Thyroid gland (tissue), 4 donors: Measurements from ENCODE around the gene IPO5. TPM values are rescaled to one million over a fixed set of nuclear protein-coding genes. Genes with fewer than 3 reads are reported as not detected.

ENCODE experiments used
- DNase-seq, 2 donors: peaks; one replicate each; pipeline ENCODE4 v3.0.0-alpha.2; 2019
- H3K27ac ChIP-seq, 3 donors: fragments of 200-600 bp; sonication (generic); 1 replicate in 2 of 3; 2 replicates in 1 of 3; pipeline ENCODE4 v1.5.1; 2016 to 2019; ENCODE audit warnings: mild to moderate bottlenecking in 1 of 3, moderate library complexity in 1 of 3
- H3K27me3 ChIP-seq: fragments of 200-600 bp; sonication (generic); one replicate; pipeline ENCODE4 v1.5.1; 2019
- H3K36me3 ChIP-seq, 2 donors: fragments of 200-600 bp; sonication (generic); one replicate each; pipeline ENCODE4 v1.5.1; 2016 to 2019
- H3K4me1 ChIP-seq, 2 donors: fragments of 200-600 bp; sonication (generic); one replicate each; pipeline ENCODE4 v1.5.1; 2017 to 2019
- H3K4me3 ChIP-seq, 3 donors: fragments of 200-600 bp; sonication (generic); replicated peaks in 1 of 3; 1 replicate in 2 of 3; 2 replicates in 1 of 3; pipeline ENCODE4 v1.5.1; 2016; ENCODE audit warnings: mild to moderate bottlenecking in 1 of 3
- H3K9me3 ChIP-seq: fragments of 200-600 bp; sonication (generic); one replicate; pipeline ENCODE4 v1.5.1; 2017
- CTCF ChIP-seq, 6 experiments: fragments of 200-600 bp in 3 of 6; fragments of 450-650 bp in 3 of 6; sonication (generic) in 3 of 6; IDR thresholded peaks; one replicate each; pipeline ENCODE4 v1.5.1; 2016 to 2019; ENCODE audit warnings: antibody characterized with exemption in 6 of 6, mild to moderate bottlenecking in 2 of 6, inconsistent platforms in 1 of 6, moderate library complexity in 1 of 6
- POLR2A ChIP-seq, 2 donors: fragments of 450-650 bp; IDR thresholded peaks; one replicate each; pipeline ENCODE4 v1.6.1; 2017; ENCODE audit warnings: antibody characterized with exemption in 2 of 2, mild to moderate bottlenecking in 2 of 2, moderate library complexity in 1 of 2
- WGBS, 2 donors: methylation state at CpG; one replicate each; pipeline ENCODE4 v1.1.5; 2017; 5-methylcytosine and 5-hydroxymethylcytosine counted together
- intact Hi-C: fragments of 100-400 bp; cut with DNase I; formaldehyde crosslinking; loops from one replicate; pipeline ENCODE4 v1.15.1; 2023
- total RNA-seq, 4 donors: library from RNA; depleted of rRNA; stranded (reverse); fragments of >200 nt; gene quantifications; one replicate each; pipeline ENCODE4 v1.2.3, GENCODE V29; 2016

The IPO5 gene
- total RNA-seq, 4 donors from 2014 or later = 95.4 to 139 (median 108) TPM

- WGBS, 2 donors = 90 to 92% methylated on average over 2 of the region's 2 CpGs
- H3K4me3 ChIP-seq = no peak overlapping the region
- H3K9me3 ChIP-seq = no peaks in the 10 kb centered on the region
- H3K36me3 ChIP-seq = no peaks in the 10 kb centered on the region
- intact Hi-C loops = no loop called here
- no peaks in the 10 kb centered on the region for H3K27me3 ChIP-seq
- no peak for DNase-seq
- TF ChIP-seq POLR2A (IDR thresholded peaks at IDR 0.05) (no peak), CTCF (IDR thresholded peaks at IDR 0.05) (no peak)
- no peaks in the 10 kb centered on the region for H3K4me1 ChIP-seq
- H3K27ac ChIP-seq = no peak overlapping the region
Measured at GRCh38 chr13:97962887-97963286, 9.4 kb downstream of the IPO5 start.

- no peaks in the 10 kb centered on the region for H3K4me1 ChIP-seq
- intact Hi-C loops = no loop called here
- no peak overlapping the region for H3K27ac ChIP-seq
- H3K4me3 ChIP-seq = no peak overlapping the region
- no peaks in the 10 kb centered on the region for H3K36me3 ChIP-seq
- no peaks in the 10 kb centered on the region for H3K9me3 ChIP-seq
- H3K27me3 ChIP-seq = no peaks in the 10 kb centered on the region
- no peak for TF ChIP-seq POLR2A (IDR thresholded peaks at IDR 0.05)
- no peak for TF ChIP-seq CTCF (IDR thresholded peaks at IDR 0.05)
- DNase-seq = no peak
Measured at GRCh38 chr13:97967226-97967625, 13.8 kb downstream of the IPO5 start.

- peak; percentile 64 to 73 for DNase-seq
- no peak overlapping the region for H3K4me3 ChIP-seq
- 29 to 36% methylated on average over 3 of the region's 3 CpGs for WGBS, 2 donors
- no peaks in the 10 kb centered on the region for H3K4me1 ChIP-seq
- no peaks in the 10 kb centered on the region for H3K36me3 ChIP-seq
- intact Hi-C loops = no loop called here
- peak overlapping the region in 1 of 3 donors; percentile 22 for H3K27ac ChIP-seq
- no peaks in the 10 kb centered on the region for H3K9me3 ChIP-seq
- no peaks in the 10 kb centered on the region for H3K27me3 ChIP-seq
- TF ChIP-seq CTCF (IDR thresholded peaks at IDR 0.05) (no peak), POLR2A (IDR thresholded peaks at IDR 0.05) (no peak)
Measured at GRCh38 chr13:97967948-97968347, 14.5 kb downstream of the IPO5 start.

GRCh38 chr13:97971519-97971918 lies 18.0 kb downstream of the IPO5 start:
- intact Hi-C loops = no loop called here
- TF ChIP-seq CTCF (IDR thresholded peaks at IDR 0.05) (no peak), POLR2A (IDR thresholded peaks at IDR 0.05) (no peak)
- Histone ChIP-seq H3K36me3 (no peaks in the 10 kb centered on the region), H3K27ac (no peak overlapping the region), H3K27me3 (no peaks in the 10 kb centered on the region), H3K9me3 (no peaks in the 10 kb centered on the region), H3K4me1 (peaks cover 0 to 6% of the 10 kb centered on the region in 2 donors), H3K4me3 (no peak overlapping the region)
- 95 to 99% methylated on average over 5 of the region's 5 CpGs for WGBS, 2 donors
- DNase-seq = no peak

GRCh38 chr13:97974773-97975172 lies 21.3 kb downstream of the IPO5 start:
- Histone ChIP-seq H3K4me3 (no peak overlapping the region), H3K9me3 (no peaks in the 10 kb centered on the region), H3K27me3 (no peaks in the 10 kb centered on the region), H3K4me1 (peaks cover 12 to 20% of the 10 kb centered on the region in 2 donors), H3K27ac (no peak overlapping the region), H3K36me3 (no peaks in the 10 kb centered on the region)
- no peak for DNase-seq
- TF ChIP-seq CTCF (IDR thresholded peaks at IDR 0.05) (no peak), POLR2A (IDR thresholded peaks at IDR 0.05) (no peak)
- intact Hi-C loops = no loop called here
- 70 to 78% methylated on average over 2 of the region's 2 CpGs for WGBS, 2 donors
